ENCODE results near the gene TMC5.
"Not testable (repeated sequence)": the region's sequence is repeated elsewhere in the genome, so short reads cannot be mapped to it uniquely, and the experiment has no call there.

Gene TMC5

GRCh38 chr16:19410435-19411171, 7.1 kb upstream of the TMC5 start:
- Histone ChIP-seq H3K9me2 (replicated peaks; ENCODE audit: control insufficient read depth, low read length) (no peaks in the 10 kb centered on the region), H3K27me3 (ENCODE audit: control insufficient read depth, low read length) (peaks cover 6% of the 10 kb centered on the region; the same call in 1 of the 2 replicates), H3K79me2 (ENCODE audit: control insufficient read depth, low read length) (no peaks in the 10 kb centered on the region), H3K36me3 (ENCODE audit: control insufficient read depth, low read length) (no peaks in the 10 kb centered on the region), H3K4me1 (ENCODE audit: control insufficient read depth, low read length) (peaks cover 24% of the 10 kb centered on the region), H3K4me2 (ENCODE audit: low read length) (peak overlapping the region; percentile 89), H3K27ac (ENCODE audit: low read depth, low read length) (peak overlapping the region; percentile 27; the same call in 1 of the 2 replicates), H4K20me1 (ENCODE audit: control insufficient read depth, insufficient read depth, low read depth, low read length) (no peaks in the 10 kb centered on the region), H3F3A (ENCODE audit: control insufficient read depth, insufficient read depth) (no peaks in the 10 kb centered on the region), H3K9me3 (ENCODE audit: control insufficient read depth, insufficient read depth, low read length) (peaks cover 7% of the 10 kb centered on the region; the same call in 1 of the 2 replicates), H3K4me3 (ENCODE audit: low read length) (peak overlapping the region; percentile 74)
- TF ChIP-seq CTCF (IDR thresholded peaks at IDR 0.05; ENCODE audit: low read depth, low read length, poor library complexity, severe bottlenecking): peak; percentile 25
- peak; percentile 57; the same call in 1 of the 2 replicates for TF ChIP-seq EZH2phosphoT487 (IDR thresholded peaks at IDR 0.05; ENCODE audit: borderline replicate concordance, low read length)

DNA sequence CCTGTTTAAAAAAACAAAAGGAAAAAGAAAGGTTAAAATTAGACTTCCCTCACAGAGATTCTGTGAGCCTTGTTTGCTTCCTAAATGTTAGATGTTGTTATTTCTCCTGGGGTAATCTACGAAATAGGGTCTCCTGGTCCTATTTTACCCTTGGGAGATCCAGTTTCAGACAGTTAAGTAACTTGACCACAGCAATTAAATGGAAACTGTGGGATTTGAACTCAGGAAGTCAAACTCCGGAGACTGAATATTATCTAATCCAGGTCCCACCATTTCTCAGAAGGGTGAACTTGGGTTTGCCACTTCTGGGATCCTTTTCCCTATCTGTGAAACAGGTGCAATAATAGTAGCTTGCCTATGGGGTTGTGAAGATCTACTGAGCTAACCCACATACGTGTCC, 6.4 kb upstream of the TMC5 start:
- H3F3A ChIP-seq (ENCODE audit: control insufficient read depth, insufficient read depth): no peaks in the 10 kb centered on the region
- H4K20me1 ChIP-seq (ENCODE audit: control insufficient read depth, insufficient read depth, low read depth, low read length): no peaks in the 10 kb centered on the region
- H3K9me3 ChIP-seq (ENCODE audit: control insufficient read depth, insufficient read depth, low read length): peaks cover 7% of the 10 kb centered on the region; the same call in 1 of the 2 replicates
- no peak for TF ChIP-seq CTCF (IDR thresholded peaks at IDR 0.05; ENCODE audit: low read depth, low read length, poor library complexity, severe bottlenecking)
- no peak for TF ChIP-seq EZH2phosphoT487 (IDR thresholded peaks at IDR 0.05; ENCODE audit: borderline replicate concordance, low read length)
- peaks cover 6% of the 10 kb centered on the region; the same call in 1 of the 2 replicates for H3K27me3 ChIP-seq (ENCODE audit: control insufficient read depth, low read length)
- peaks cover 24% of the 10 kb centered on the region for H3K4me1 ChIP-seq (ENCODE audit: control insufficient read depth, low read length)
- H3K79me2 ChIP-seq (ENCODE audit: control insufficient read depth, low read length): no peaks in the 10 kb centered on the region
- no peaks in the 10 kb centered on the region for H3K36me3 ChIP-seq (ENCODE audit: control insufficient read depth, low read length)
- H3K4me2 ChIP-seq (ENCODE audit: low read length): peak overlapping the region; percentile 89
- peak overlapping the region; percentile 74 for H3K4me3 ChIP-seq (ENCODE audit: low read length)
- peak overlapping the region; percentile 27; the same call in 1 of the 2 replicates for H3K27ac ChIP-seq (ENCODE audit: low read depth, low read length)
- no peaks in the 10 kb centered on the region for H3K9me2 ChIP-seq (replicated peaks; ENCODE audit: control insufficient read depth, low read length)

- peaks cover 24% of the 10 kb centered on the region for H3K4me1 ChIP-seq (ENCODE audit: control insufficient read depth, low read length)
- H3K4me3 ChIP-seq (ENCODE audit: low read length); H3K9me3 ChIP-seq (ENCODE audit: control insufficient read depth, insufficient read depth, low read length); H3F3A ChIP-seq (ENCODE audit: control insufficient read depth, insufficient read depth); H3K79me2 ChIP-seq (ENCODE audit: control insufficient read depth, low read length); H3K4me2 ChIP-seq (ENCODE audit: low read length); H3K9me2 ChIP-seq (replicated peaks; ENCODE audit: control insufficient read depth, low read length); H3K27me3 ChIP-seq (ENCODE audit: control insufficient read depth, low read length); H3K36me3 ChIP-seq (ENCODE audit: control insufficient read depth, low read length); H4K20me1 ChIP-seq (ENCODE audit: control insufficient read depth, insufficient read depth, low read depth, low read length); H3K27ac ChIP-seq (ENCODE audit: low read depth, low read length): not testable (repeated sequence)
Measured at GRCh38 chr16:19412055-19412454, 5.6 kb upstream of the TMC5 start.

DNA sequence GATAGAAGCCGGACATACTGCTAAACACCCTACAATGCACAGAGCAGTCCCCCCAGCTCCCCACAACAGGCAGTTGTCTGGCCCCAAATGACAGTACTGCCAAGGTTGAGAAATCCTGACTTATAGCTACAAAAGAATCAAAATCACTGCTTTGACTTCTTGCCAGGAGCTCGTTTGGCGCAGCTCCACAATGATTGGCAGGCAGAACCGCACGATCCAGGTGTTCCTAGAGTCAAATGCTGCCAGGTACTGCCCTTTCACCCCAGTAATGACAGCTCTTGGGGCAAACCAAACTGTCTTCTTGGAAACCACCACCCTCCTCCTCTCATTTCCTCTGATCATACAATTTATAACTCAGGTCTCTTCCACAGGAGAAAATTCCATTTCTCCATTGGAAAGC, 2.2 kb upstream of the TMC5 start:
- Histone ChIP-seq H3K4me1 (ENCODE audit: control insufficient read depth, low read length) (peaks cover 20% of the 10 kb centered on the region), H3K9me2 (replicated peaks; ENCODE audit: control insufficient read depth, low read length) (no peaks in the 10 kb centered on the region), H3K4me3 (ENCODE audit: low read length) (no peak overlapping the region), H3K27me3 (ENCODE audit: control insufficient read depth, low read length) (peaks cover 9% of the 10 kb centered on the region), H4K20me1 (ENCODE audit: control insufficient read depth, insufficient read depth, low read depth, low read length) (no peaks in the 10 kb centered on the region), H3K9me3 (ENCODE audit: control insufficient read depth, insufficient read depth, low read length) (no peaks in the 10 kb centered on the region), H3K27ac (ENCODE audit: low read depth, low read length) (no peak overlapping the region), H3K79me2 (ENCODE audit: control insufficient read depth, low read length) (no peaks in the 10 kb centered on the region), H3K36me3 (ENCODE audit: control insufficient read depth, low read length) (no peaks in the 10 kb centered on the region), H3K4me2 (ENCODE audit: low read length) (no peak overlapping the region), H3F3A (ENCODE audit: control insufficient read depth, insufficient read depth) (no peaks in the 10 kb centered on the region)
- TF ChIP-seq EZH2phosphoT487 (IDR thresholded peaks at IDR 0.05; ENCODE audit: borderline replicate concordance, low read length) (no peak), CTCF (IDR thresholded peaks at IDR 0.05; ENCODE audit: low read depth, low read length, poor library complexity, severe bottlenecking) (no peak)

Measured in DOHH2 (cell line).